Measurements from ENCODE around the gene DLK1. TPM values are rescaled to one million over a fixed set of nuclear protein-coding genes. Genes with fewer than 3 reads are reported as not detected.

Gene DLK1
- total RNA-seq, 1 donor from 2014 or later: not detected

DNA sequence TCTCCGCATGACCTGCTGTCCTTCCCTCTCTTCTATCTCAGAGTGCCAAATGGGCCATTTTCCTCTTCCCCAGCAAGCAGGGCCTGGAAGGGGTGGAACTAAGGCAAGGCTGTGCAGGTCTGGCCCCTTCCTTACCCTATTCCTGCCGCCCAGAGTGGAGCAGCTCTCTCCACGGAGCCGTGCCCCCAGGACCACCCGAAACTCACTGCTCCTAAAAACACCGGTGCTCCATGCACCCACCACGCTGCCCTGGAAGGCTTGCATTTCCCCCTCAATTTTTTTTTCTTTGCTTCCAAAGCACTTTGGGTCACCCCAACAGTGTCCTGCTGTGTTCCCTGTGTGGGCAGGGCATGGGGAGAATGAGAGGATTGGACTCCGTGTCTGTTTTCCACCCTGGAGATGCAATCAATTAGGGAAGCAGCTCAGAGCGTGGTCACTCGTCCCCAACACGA lies 50.7 kb downstream of the DLK1 start:
- intact Hi-C loops (cut with micrococcal nuclease): no loop called here
- Mint-ChIP-seq H3K36me3 (ENCODE audit: low read depth) (no peaks in the 10 kb centered on the region), H3K9me3 (no peaks in the 10 kb centered on the region), H3K27me3 (ENCODE audit: low read depth) (no peaks in the 10 kb centered on the region), H3K27ac (no peak overlapping the region), H3K4me3 (ENCODE audit: low read depth) (no peak overlapping the region), H3K4me1 (ENCODE audit: low read depth) (no peaks in the 10 kb centered on the region)
- no peak for DNase-seq (ENCODE audit: low spot score)

DNA sequence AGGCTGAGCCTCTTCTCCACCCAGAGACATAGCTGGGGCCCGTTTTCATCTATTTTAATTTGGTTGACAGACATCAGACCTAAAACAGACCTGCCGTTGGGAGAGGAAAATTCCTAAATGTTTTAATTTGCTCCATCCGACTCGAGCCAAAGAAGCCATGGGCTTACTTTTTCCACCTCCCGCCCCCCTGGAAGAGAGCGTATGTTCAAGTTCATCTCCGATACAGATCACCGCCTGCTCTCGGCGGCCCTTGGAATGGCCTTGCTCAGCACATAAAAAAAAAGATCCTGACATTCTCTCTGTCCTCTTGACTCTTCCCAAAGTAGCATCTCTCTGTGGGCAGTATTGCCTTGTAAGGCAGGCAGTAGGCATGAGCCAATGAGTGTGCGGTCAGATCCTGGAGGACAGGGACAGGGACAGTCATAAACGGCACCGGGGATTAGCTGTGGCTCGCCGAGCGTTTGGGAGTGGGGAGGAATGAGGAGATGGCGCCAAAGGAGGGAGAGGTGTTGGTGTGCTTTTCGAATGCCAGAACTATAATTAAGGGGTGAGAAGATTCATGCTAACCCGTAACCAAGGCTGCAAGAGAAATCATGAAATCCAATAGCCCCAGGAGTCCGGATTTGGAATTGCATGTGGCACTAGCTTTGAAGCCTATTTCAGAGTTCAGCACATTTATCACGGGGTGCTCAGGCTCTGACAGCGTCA lies 51.3 kb downstream of the DLK1 start:
- Mint-ChIP-seq H3K36me3 (ENCODE audit: low read depth) (no peaks in the 10 kb centered on the region), H3K4me3 (ENCODE audit: low read depth) (no peak overlapping the region), H3K27me3 (ENCODE audit: low read depth) (no peaks in the 10 kb centered on the region), H3K27ac (no peak overlapping the region), H3K9me3 (no peaks in the 10 kb centered on the region), H3K4me1 (ENCODE audit: low read depth) (no peaks in the 10 kb centered on the region)
- DNase-seq (ENCODE audit: low spot score): no peak
- intact Hi-C loops (cut with micrococcal nuclease): no loop called here

DNA sequence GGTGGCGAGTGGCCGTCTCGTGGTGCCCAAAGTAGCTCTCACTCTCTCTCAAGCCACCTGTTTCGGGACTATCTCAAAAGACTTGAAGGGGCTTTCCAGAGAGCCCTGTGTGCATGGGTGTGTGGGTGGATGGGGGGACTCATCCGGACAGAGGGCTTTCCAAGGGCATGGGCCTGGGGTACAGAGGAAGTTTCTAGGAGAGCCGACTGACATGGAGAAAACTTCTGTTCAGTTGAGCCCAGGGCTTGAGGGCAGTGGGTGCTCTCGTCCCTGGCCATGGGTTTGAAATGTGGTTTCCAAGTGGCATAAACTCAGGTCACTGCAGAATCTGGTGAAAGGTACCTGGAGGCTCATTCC lies 51.8 kb downstream of the DLK1 start:
- no peaks in the 10 kb centered on the region for H3K4me1 Mint-ChIP-seq (ENCODE audit: low read depth)
- H3K27ac Mint-ChIP-seq: no peak overlapping the region
- H3K4me3 Mint-ChIP-seq (ENCODE audit: low read depth): no peak overlapping the region
- no peaks in the 10 kb centered on the region for H3K36me3 Mint-ChIP-seq (ENCODE audit: low read depth)
- intact Hi-C loops (cut with micrococcal nuclease): no loop called here
- H3K9me3 Mint-ChIP-seq: no peaks in the 10 kb centered on the region
- DNase-seq (ENCODE audit: low spot score): no peak
- no peaks in the 10 kb centered on the region for H3K27me3 Mint-ChIP-seq (ENCODE audit: low read depth)

DNA sequence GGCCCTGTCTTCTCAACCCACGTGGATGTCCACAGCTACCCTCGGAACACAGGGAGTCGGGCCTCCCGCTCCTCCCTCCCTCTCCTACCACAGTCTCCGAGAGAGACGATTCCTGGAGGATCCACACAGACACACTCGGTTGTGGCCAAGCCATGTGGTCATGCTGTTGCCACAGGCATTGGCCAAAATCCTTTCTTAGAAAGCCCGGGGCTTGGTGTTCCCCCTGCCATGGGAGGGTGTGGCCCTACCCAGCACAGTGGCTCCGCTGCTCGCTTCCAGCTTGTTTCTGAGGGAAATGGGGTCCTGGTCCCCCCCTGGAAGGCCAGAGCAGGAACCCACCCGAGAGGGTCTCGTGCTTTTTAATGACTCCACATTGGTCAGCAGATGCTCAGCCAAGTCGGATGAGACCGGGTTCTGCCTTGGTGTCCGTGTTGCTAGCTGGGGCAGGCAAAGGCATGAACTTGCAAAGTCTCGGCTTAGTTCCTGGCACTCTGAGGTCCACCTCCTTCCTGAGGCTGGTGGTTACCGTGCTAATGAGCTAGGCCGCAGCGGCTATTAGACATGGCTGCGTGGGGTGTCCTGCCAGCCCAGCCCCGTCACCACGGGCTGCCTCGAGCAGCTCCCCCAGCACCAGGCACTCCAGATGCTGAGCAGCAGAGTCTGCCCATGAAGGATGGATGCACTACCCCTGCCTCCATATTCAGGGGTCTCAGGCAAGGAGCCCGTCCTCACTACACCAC lies 52.4 kb downstream of the DLK1 start:
- Mint-ChIP-seq H3K27ac (no peak overlapping the region), H3K27me3 (ENCODE audit: low read depth) (no peaks in the 10 kb centered on the region), H3K9me3 (no peaks in the 10 kb centered on the region), H3K36me3 (ENCODE audit: low read depth) (no peaks in the 10 kb centered on the region), H3K4me1 (ENCODE audit: low read depth) (no peaks in the 10 kb centered on the region), H3K4me3 (ENCODE audit: low read depth) (no peak overlapping the region)
- intact Hi-C loops (cut with micrococcal nuclease): no loop called here
- DNase-seq (ENCODE audit: low spot score): no peak

DNA sequence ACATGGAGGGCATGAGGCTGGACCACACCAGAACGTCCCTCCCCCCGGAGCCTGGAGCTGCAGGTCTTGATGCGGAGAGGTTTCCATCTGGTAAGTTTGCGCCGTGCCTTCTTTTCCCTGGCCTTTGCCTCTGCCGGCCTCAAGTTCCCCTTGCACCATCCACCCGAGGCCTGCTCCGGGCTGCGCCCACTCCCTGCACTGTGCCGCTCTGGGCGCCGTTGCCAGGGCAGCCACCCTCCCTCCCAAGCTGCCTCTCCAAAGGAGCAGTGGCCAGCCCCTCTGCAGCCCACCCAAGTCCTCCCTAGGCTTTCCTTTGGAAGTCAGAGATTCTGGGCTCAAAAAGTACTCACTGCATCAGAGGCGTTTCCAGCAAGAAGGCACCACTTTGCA lies 53.0 kb downstream of the DLK1 start:
- Mint-ChIP-seq H3K27me3 (ENCODE audit: low read depth) (no peaks in the 10 kb centered on the region), H3K4me1 (ENCODE audit: low read depth) (no peaks in the 10 kb centered on the region), H3K36me3 (ENCODE audit: low read depth) (no peaks in the 10 kb centered on the region), H3K9me3 (no peaks in the 10 kb centered on the region), H3K4me3 (ENCODE audit: low read depth) (no peak overlapping the region), H3K27ac (no peak overlapping the region)
- DNase-seq (ENCODE audit: low spot score): no peak
- intact Hi-C loops (cut with micrococcal nuclease): no loop called here

DNA sequence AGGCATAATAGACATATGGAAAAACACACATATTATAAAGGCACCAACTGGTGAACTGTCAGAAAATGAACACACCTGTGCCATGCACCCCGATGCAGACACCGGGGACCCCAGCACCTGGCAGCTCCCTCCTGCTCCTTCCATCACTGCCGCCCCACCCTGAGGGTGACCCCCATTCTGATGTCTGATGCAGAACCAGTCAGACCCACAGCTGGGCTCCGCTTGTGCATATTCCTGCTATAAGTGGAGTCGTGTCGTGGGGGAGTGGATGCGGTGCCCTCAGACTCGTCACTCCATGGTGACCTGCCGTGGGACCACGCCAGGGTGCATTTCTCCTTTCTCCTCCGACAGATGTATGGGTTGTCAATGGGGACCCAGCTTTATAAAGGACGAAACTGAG lies 53.6 kb downstream of the DLK1 start:
- H3K27me3 Mint-ChIP-seq (ENCODE audit: low read depth): no peaks in the 10 kb centered on the region
- no peaks in the 10 kb centered on the region for H3K36me3 Mint-ChIP-seq (ENCODE audit: low read depth)
- no peak for DNase-seq (ENCODE audit: low spot score)
- no peaks in the 10 kb centered on the region for H3K9me3 Mint-ChIP-seq
- H3K4me3 Mint-ChIP-seq (ENCODE audit: low read depth): no peak overlapping the region
- intact Hi-C loops (cut with micrococcal nuclease): no loop called here
- H3K4me1 Mint-ChIP-seq (ENCODE audit: low read depth): no peaks in the 10 kb centered on the region
- no peak overlapping the region for H3K27ac Mint-ChIP-seq

DNA sequence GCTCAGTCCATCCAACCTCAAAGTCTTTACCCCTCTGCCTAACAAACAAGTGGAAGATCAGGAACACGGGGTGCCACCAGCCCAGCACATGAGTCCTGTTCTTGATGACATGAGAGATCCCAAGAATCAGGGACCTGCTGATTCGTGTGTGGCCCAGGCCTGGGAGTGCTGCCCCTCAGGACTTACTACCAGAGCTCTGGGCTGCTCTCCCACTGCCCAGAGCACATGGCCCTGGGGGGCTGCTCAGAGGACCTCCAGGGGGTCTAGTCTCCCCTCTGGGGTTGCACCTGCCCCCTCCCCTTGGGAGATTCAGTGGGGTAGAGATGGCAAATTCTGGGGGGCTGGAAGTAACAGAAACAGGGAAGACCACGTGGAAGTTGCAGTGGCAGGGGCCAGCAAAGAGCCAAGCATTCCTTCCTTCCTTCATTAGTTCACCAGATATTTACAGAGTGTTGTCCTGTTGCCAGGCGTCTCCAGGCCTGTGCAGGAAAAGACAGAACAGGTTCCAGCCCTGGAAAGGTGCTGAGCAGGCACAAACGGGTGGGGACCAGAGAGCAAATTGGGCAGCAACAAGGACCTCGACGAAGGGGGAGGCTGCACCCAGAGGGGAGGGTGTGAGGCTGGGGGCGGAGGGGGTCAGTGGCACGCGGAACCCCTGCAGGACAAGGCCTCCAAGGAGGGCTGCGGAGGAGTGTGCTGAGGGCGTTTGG lies 54.1 kb downstream of the DLK1 start:
- no peaks in the 10 kb centered on the region for H3K27me3 Mint-ChIP-seq (ENCODE audit: low read depth)
- no peak overlapping the region for H3K4me3 Mint-ChIP-seq (ENCODE audit: low read depth)
- no peaks in the 10 kb centered on the region for H3K9me3 Mint-ChIP-seq
- H3K36me3 Mint-ChIP-seq (ENCODE audit: low read depth): no peaks in the 10 kb centered on the region
- no peaks in the 10 kb centered on the region for H3K4me1 Mint-ChIP-seq (ENCODE audit: low read depth)
- no peak overlapping the region for H3K27ac Mint-ChIP-seq
- DNase-seq (ENCODE audit: low spot score): no peak
- intact Hi-C loops (cut with micrococcal nuclease): no loop called here

DNA sequence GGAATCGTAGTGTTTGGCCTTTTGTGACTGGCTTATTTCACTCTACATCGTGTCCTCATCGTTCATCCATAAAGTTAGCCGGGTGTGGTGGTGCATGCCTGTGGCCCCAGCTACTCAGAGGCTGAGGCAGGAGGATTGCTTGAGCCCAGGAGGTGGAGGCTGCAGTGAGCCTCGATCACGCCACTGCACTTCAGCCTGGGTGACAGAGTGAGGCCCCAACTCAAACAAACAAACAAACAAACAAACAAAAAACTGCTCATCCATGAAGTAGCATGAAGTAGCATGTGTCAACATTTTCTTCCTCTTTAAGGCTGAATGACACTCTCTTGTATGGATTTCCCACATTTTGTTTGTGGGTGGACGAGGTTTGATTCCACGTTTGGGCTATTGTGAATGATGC lies 55.3 kb downstream of the DLK1 start:
- H3K9me3 Mint-ChIP-seq: no peaks in the 10 kb centered on the region
- H3K27ac Mint-ChIP-seq: no peak overlapping the region
- H3K36me3 Mint-ChIP-seq (ENCODE audit: low read depth): no peaks in the 10 kb centered on the region
- no peaks in the 10 kb centered on the region for H3K27me3 Mint-ChIP-seq (ENCODE audit: low read depth)
- no peak for DNase-seq (ENCODE audit: low spot score)
- intact Hi-C loops (cut with micrococcal nuclease): no loop called here
- H3K4me1 Mint-ChIP-seq (ENCODE audit: low read depth): no peaks in the 10 kb centered on the region
- no peak overlapping the region for H3K4me3 Mint-ChIP-seq (ENCODE audit: low read depth)

DNA sequence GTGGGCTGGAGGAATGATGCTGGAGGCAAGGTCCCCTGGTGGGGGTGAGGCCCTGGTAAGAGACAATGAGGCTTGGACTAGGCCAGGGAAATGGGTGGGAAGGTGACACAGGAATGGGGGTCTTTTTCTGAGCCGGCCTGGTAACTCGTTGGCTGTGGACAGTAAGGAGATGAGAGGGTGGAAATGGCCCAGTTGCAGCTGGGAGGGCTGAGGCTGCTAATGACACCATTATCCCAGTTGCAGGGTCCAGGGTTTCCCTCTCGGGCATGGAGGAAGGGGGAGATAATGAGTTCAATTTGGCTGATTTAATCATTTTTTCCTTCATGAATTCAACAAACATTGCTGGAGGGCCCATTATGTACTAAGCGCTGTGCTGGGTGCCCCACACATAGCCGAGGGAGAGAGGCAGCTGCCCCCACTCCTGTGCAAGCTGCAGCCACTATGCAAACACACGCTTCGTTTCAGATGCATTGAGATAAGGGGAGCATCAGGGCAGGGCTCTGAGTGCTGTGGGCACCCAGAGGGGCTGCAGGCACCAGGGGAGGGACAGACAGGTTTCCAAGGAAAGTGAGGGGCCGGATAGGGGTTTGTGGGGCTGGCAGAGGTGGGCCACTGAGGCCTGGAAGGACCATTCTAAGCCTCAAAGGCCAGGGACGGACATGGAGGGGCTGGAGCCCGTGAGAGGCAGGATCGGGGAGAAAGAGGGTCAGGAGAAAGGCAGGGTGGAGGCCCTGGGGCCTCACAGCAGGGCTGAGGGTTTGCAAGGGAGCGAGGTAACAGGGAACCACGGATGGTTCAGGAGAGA lies 56.0 kb downstream of the DLK1 start:
- no peaks in the 10 kb centered on the region for H3K9me3 Mint-ChIP-seq
- intact Hi-C loops (cut with micrococcal nuclease): no loop called here
- H3K4me1 Mint-ChIP-seq (ENCODE audit: low read depth): no peaks in the 10 kb centered on the region
- DNase-seq (ENCODE audit: low spot score): no peak
- H3K36me3 Mint-ChIP-seq (ENCODE audit: low read depth): no peaks in the 10 kb centered on the region
- no peaks in the 10 kb centered on the region for H3K27me3 Mint-ChIP-seq (ENCODE audit: low read depth)
- no peak overlapping the region for H3K4me3 Mint-ChIP-seq (ENCODE audit: low read depth)
- H3K27ac Mint-ChIP-seq: no peak overlapping the region

DNA sequence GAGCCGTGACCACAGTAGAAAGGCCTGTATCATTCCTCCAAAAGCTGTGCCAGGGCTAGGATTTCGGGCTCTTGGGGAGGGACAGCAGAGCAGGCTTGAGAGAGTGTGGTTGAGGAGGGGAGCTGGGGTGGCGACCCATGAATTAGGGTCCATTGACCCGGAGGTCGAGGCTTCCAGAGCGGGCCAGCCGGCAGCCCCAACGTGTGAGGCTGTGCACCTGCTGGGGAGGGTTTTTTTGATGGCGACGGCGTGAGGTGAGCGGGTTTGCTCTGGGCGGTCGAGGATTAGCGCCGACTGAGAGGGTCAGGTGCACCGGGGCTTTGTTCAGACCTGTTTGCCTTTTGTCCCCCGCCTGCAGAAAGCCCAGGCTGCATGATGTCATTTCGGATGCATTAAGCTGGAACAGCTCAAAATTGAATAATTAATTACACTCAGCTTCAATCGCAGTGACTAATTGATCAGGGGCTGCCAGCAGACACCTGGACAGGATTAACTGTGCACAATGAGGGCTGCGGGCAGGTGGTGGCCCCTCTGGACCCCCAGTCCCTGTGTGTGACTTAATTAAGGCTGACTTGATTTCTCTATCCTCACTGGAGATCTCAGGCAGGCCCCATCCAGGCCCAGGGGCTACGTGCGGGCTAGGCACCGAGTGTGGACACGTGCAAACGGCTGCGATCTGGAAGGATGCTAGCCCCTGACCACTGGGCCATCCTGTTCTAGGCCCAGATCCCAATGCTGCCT lies 57.1 kb downstream of the DLK1 start:
- H3K27ac Mint-ChIP-seq: no peak overlapping the region
- no peak overlapping the region for H3K4me3 Mint-ChIP-seq (ENCODE audit: low read depth)
- no peaks in the 10 kb centered on the region for H3K9me3 Mint-ChIP-seq
- H3K27me3 Mint-ChIP-seq (ENCODE audit: low read depth): no peaks in the 10 kb centered on the region
- H3K4me1 Mint-ChIP-seq (ENCODE audit: low read depth): no peaks in the 10 kb centered on the region
- no peak for DNase-seq (ENCODE audit: low spot score)
- no peaks in the 10 kb centered on the region for H3K36me3 Mint-ChIP-seq (ENCODE audit: low read depth)
- intact Hi-C loops (cut with micrococcal nuclease): no loop called here

DNA sequence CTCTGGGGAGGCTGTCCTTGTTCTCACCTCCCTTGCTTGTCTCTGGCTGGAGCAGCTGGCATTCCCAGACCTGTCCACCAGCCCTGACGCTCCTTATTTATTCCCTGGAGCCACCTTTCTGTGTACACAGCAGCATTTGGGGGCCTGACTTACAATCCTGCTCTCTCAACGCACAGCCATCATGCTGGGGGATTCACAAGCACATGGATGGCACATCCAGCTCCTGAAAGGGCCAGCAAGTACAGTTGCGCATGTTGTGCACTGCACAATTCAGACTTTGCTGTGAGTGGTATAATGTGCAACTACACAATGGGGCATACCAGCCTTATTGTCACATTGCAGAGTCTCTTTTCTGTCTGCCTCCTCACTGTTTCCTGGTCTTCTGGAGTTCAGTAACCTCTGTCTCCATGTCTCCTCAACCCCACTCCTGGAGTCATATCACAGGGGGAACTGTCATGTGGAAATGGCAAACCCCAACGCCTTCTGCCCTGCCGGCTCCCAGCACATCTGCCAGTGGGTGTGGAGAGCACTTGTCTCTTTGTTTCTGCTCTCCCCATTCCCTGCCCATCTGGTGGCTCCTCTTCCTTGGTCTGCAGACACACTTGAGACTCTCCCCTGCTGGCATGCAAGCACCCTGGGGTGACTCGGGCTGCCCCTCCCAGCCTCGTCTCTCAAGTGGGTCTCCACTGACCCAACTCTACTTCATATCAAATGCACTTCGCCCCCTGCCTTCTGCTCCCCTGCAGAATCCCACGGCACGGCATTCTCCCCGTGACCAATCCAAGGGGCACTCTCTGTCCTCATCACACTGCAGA lies 58.0 kb downstream of the DLK1 start:
- Mint-ChIP-seq H3K36me3 (ENCODE audit: low read depth) (no peaks in the 10 kb centered on the region), H3K27me3 (ENCODE audit: low read depth) (no peaks in the 10 kb centered on the region), H3K27ac (no peak overlapping the region), H3K4me3 (ENCODE audit: low read depth) (no peak overlapping the region), H3K9me3 (no peaks in the 10 kb centered on the region), H3K4me1 (ENCODE audit: low read depth) (no peaks in the 10 kb centered on the region)
- no peak for DNase-seq (ENCODE audit: low spot score)
- intact Hi-C loops (cut with micrococcal nuclease): no loop called here

DNA sequence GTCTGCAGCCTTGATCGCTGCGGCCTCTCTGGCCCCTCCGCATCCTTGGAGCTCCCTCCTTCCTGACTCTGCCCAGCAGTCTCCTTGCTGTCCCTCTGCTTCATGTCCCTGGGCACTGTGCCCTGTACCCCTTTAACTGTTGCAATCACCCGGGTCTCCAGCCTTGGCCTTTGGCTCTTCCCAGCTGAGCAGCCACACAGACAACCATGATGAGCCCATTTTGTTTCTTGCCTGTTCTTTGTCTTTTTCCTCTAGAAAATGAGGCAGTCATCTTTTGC lies 58.6 kb downstream of the DLK1 start:
- no peak overlapping the region for H3K27ac Mint-ChIP-seq
- H3K9me3 Mint-ChIP-seq: no peaks in the 10 kb centered on the region
- DNase-seq (ENCODE audit: low spot score): no peak
- no peaks in the 10 kb centered on the region for H3K4me1 Mint-ChIP-seq (ENCODE audit: low read depth)
- no peaks in the 10 kb centered on the region for H3K36me3 Mint-ChIP-seq (ENCODE audit: low read depth)
- H3K27me3 Mint-ChIP-seq (ENCODE audit: low read depth): no peaks in the 10 kb centered on the region
- H3K4me3 Mint-ChIP-seq (ENCODE audit: low read depth): no peak overlapping the region
- intact Hi-C loops (cut with micrococcal nuclease): no loop called here

Measured in activated T-helper 2 cell treated with anti-CD3 and anti-CD28 coated beads, Interferon-gamma antibody, Interleukin-2, Interleukin-4, amounts not matched to agents 10 μg/mL and 5 μg/mL and 100 μg/mL, durations not matched to agents 14 hours and 24 hours and 36 hours (primary cell).